Breast epithelium (tissue), 4 donors: ENCODE results near the gene TICRR. TPM values are rescaled to one million over a fixed set of nuclear protein-coding genes. Genes with fewer than 3 reads are reported as not detected.
"Not testable (repeated sequence)": the region's sequence is repeated elsewhere in the genome, so short reads cannot be mapped to it uniquely, and the experiment has no call there.

Experiments used
- DNase-seq, 2 donors: peaks; one replicate each; pipeline ENCODE4 v3.0.0-alpha.2; 2019; ENCODE audit warnings: low spot score in 2 of 2
- H3K27ac ChIP-seq, 2 donors: fragments of 200-600 bp; sonication (generic) in 1 of 2; one replicate each; pipeline ENCODE4 v1.5.1; 2016 to 2019; ENCODE audit warnings: mild to moderate bottlenecking in 1 of 2
- H3K27me3 ChIP-seq, 2 donors: fragments of 200-600 bp; sonication (generic) in 1 of 2; one replicate each; pipeline versions ENCODE4 v1.5.1 to v1.6.0; 2017 to 2019; ENCODE audit warnings: control low read depth in 1 of 2, mild to moderate bottlenecking in 1 of 2
- H3K36me3 ChIP-seq: fragments of 200-600 bp; one replicate; pipeline ENCODE4 v1.5.1; 2019
- H3K4me1 ChIP-seq, 2 donors: fragments of 200-600 bp; sonication (generic); one replicate each; pipeline ENCODE4 v1.5.1; 2016 to 2019; ENCODE audit warnings: control low read depth in 1 of 2
- H3K4me3 ChIP-seq, 3 donors: fragments of 200-600 bp; sonication (generic); 1 replicate in 2 of 3; 2 replicates in 1 of 3; pipeline ENCODE4 v1.5.1; 2016 to 2019; ENCODE audit warnings: mild to moderate bottlenecking in 3 of 3, moderate library complexity in 2 of 3
- H3K9me3 ChIP-seq, 2 donors: fragments of 200-600 bp; sonication (generic) in 1 of 2; one replicate each; pipeline ENCODE4 v1.5.1; 2016 to 2019; ENCODE audit warnings: control low read depth in 1 of 2
- POLR2A ChIP-seq: fragments of 450-650 bp; IDR thresholded peaks from one replicate; pipeline ENCODE4 v1.6.1; 2016; ENCODE audit warnings: antibody characterized with exemption, mild to moderate bottlenecking, moderate library complexity
- POLR2AphosphoS5 ChIP-seq, 3 donors: sonication (generic); formaldehyde crosslinking; IDR thresholded peaks; one replicate each; pipeline ENCODE4 v1.6.1; 2017; ENCODE audit warnings: antibody characterized with exemption in 3 of 3
- intact Hi-C: fragments of 100-400 bp; cut with DNase I; formaldehyde crosslinking; loops from one replicate; pipeline ENCODE4 v1.15.1; 2023; ENCODE audit warnings: low total_unique reads
- total RNA-seq, 3 donors: library from RNA; depleted of rRNA; stranded (reverse); fragments of >200 nt; gene quantifications; one replicate each; pipeline ENCODE4 v1.1.0, GENCODE V29; 2016
- TF ChIP-seq, protein P1 (sequence below), 3 donors: fragments of 450-650 bp; IDR thresholded peaks; one replicate each; pipeline ENCODE4 v1.5.1; 2016 to 2017; ENCODE audit warnings: antibody characterized with exemption in 3 of 3, mild to moderate bottlenecking in 3 of 3, moderate library complexity in 3 of 3

Gene TICRR
- total RNA-seq, 3 donors from 2014 or later = 0.15 to 0.16 TPM; not detected in 1

DNA sequence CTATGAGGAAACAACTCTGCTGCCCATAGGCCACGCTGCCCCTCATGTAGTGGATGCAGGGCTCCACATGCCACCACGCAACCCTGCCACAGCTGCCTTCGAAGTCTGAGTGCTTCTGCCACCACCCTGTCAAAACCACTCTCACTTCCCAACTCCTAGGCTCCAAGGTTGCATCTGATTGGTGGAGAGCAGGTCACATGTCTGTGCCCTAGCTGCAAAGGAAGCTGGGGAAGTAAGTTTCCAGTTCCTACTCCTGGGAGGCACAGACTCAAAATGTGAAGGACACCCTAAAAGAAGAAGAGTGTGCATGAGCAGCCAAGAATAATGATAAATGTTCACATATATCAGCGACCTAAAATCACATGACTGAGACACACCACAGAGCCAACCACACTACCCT lies 31.9 kb upstream of the TICRR start:
- intact Hi-C loops = no loop called here
- DNase-seq = no peak
- Histone ChIP-seq H3K4me3 (no peak overlapping the region), H3K36me3 (no peaks in the 10 kb centered on the region), H3K4me1 (no peaks in the 10 kb centered on the region), H3K27me3 (no peaks in the 10 kb centered on the region), H3K9me3 (no peaks in the 10 kb centered on the region), H3K27ac (no peak overlapping the region)
- no peak for TF ChIP-seq POLR2AphosphoS5 (IDR thresholded peaks at IDR 0.05)
- TF ChIP-seq, protein P1, sequence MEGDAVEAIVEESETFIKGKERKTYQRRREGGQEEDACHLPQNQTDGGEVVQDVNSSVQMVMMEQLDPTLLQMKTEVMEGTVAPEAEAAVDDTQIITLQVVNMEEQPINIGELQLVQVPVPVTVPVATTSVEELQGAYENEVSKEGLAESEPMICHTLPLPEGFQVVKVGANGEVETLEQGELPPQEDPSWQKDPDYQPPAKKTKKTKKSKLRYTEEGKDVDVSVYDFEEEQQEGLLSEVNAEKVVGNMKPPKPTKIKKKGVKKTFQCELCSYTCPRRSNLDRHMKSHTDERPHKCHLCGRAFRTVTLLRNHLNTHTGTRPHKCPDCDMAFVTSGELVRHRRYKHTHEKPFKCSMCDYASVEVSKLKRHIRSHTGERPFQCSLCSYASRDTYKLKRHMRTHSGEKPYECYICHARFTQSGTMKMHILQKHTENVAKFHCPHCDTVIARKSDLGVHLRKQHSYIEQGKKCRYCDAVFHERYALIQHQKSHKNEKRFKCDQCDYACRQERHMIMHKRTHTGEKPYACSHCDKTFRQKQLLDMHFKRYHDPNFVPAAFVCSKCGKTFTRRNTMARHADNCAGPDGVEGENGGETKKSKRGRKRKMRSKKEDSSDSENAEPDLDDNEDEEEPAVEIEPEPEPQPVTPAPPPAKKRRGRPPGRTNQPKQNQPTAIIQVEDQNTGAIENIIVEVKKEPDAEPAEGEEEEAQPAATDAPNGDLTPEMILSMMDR (IDR thresholded peaks at IDR 0.05) = no peak
- no peak for TF ChIP-seq POLR2A

DNA sequence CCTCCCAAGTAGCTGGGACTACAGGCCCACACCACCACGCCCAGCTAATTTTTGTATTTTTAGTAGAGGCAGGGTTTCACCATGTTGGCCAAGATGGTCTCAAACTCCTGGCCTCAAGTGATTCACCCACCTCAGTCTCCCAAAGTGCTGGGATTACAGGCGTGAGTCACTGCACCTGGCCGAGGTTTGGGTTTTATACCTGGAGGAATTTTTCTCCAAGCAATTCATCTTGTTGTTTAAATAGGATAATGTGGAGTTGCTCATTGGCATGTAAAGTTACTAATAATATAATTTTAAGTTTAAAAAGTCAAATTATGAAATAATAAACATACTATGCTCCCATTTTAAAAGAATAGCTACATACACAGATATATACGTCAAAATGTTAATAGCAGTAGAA lies 26.1 kb upstream of the TICRR start:
- intact Hi-C loops, H3K4me1 ChIP-seq, H3K27me3 ChIP-seq, H3K4me3 ChIP-seq, H3K9me3 ChIP-seq, H3K36me3 ChIP-seq, DNase-seq, H3K27ac ChIP-seq: not testable (repeated sequence)

DNA sequence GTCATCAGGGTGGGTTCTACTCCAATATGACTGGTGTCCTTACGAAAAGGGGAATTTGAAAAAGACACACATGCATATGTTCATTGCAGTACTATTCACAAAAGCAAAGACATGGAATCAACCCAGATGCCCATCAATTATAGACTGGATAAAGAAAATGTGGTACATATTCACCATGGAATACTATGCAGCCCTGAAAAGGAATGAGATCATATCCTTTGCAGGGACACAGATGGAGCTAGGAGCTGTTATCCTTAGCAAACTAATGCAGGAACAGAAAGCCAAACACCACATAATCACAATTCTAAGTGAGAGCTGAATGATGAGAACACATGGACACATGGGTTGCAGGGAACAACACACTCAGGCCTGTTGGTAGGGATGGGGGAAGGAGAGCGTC lies 24.8 kb upstream of the TICRR start:
- Histone ChIP-seq H3K4me1 (no peaks in the 10 kb centered on the region), H3K36me3 (no peaks in the 10 kb centered on the region), H3K27me3 (no peaks in the 10 kb centered on the region), H3K27ac (no peak overlapping the region), H3K9me3 (no peaks in the 10 kb centered on the region), H3K4me3 (no peak overlapping the region)
- TF ChIP-seq POLR2A (no peak), POLR2AphosphoS5 (IDR thresholded peaks at IDR 0.05) (no peak)
- TF ChIP-seq, protein P1 (IDR thresholded peaks at IDR 0.05) = no peak
- intact Hi-C loops = no loop called here
- DNase-seq = no peak

DNA sequence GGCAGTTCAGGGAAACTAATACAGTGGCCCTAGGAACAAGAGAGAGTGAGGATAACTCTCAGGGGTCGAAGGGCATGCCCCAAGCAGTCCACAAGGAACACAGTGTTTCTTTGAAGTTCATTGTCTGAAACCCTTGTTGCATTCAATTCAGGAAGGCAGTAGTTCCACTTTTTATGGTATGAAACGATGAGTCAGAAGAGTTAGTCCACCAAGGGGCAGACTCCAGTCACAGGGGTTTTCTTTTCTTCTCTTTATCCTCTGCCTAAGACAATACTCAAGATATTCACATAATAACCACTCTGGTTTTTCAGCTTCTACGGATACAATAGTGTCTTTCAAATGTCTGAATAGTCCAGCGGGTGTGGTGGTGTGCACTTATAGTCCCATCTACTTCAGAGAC lies 23.7 kb upstream of the TICRR start:
- intact Hi-C loops = no loop called here
- Histone ChIP-seq H3K27me3 (no peaks in the 10 kb centered on the region), H3K36me3 (no peaks in the 10 kb centered on the region), H3K9me3 (no peaks in the 10 kb centered on the region), H3K4me1 (no peaks in the 10 kb centered on the region), H3K27ac (no peak overlapping the region), H3K4me3 (no peak overlapping the region)
- TF ChIP-seq POLR2AphosphoS5 (IDR thresholded peaks at IDR 0.05) = no peak
- TF ChIP-seq POLR2A = no peak
- TF ChIP-seq, protein P1 (IDR thresholded peaks at IDR 0.05) = no peak
- DNase-seq = no peak

DNA sequence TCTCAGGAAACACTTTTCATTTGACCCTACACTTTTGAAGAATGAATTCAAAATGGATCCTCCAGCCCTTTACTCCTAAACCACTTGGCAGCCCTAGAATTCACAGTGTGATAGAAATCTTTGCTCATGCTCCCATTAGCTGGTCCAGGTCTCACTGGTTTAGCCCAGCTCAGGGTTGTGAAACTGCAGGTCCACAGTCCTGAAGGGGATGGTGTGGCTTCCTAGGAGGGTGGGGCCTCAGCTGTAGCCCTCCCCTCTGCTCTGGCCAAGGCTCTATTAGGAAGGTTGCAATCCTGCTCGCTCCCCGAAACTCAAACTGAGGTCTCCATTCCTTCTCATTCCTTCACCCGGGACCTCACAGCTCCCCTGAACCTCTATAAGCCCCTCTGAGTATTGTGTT lies 21.6 kb upstream of the TICRR start:
- H3K27me3 ChIP-seq = no peaks in the 10 kb centered on the region
- no peaks in the 10 kb centered on the region for H3K36me3 ChIP-seq
- intact Hi-C loops = no loop called here
- TF ChIP-seq, protein P1 (IDR thresholded peaks at IDR 0.05) = no peak
- no peak for TF ChIP-seq POLR2AphosphoS5 (IDR thresholded peaks at IDR 0.05)
- no peak for TF ChIP-seq POLR2A
- no peaks in the 10 kb centered on the region for H3K4me1 ChIP-seq
- DNase-seq = no peak
- no peak overlapping the region for H3K27ac ChIP-seq
- H3K4me3 ChIP-seq = no peak overlapping the region
- H3K9me3 ChIP-seq = no peaks in the 10 kb centered on the region

DNA sequence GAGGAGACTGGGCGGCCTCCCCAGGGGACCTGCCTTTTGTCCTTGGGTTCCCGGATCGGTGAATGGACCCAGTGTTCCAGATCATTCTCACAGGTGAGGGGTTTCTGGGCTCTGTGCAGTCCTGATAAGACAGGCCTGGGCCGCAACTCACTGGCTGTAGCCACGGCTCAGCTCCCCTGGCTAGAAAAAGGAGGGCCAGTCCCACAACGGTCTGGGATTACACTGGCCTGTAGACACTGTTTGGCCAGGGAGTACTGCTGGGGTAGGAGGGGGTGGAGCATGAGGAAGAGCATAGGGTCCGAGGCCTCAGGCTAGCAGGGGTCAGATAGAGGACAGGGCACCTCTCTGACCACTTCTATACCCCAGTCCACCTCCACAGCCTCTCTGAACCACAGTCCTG lies 21.0 kb upstream of the TICRR start:
- Histone ChIP-seq H3K27me3 (no peaks in the 10 kb centered on the region), H3K36me3 (no peaks in the 10 kb centered on the region), H3K9me3 (no peaks in the 10 kb centered on the region), H3K4me1 (no peaks in the 10 kb centered on the region), H3K4me3 (no peak overlapping the region), H3K27ac (no peak overlapping the region)
- DNase-seq = no peak
- TF ChIP-seq, protein P1 (IDR thresholded peaks at IDR 0.05) = no peak
- TF ChIP-seq POLR2A (no peak), POLR2AphosphoS5 (IDR thresholded peaks at IDR 0.05) (no peak)
- intact Hi-C loops = no loop called here
